CMK (cell line): ENCODE data around the gene NDUFC2.
"Not testable (repeated sequence)": the region's sequence is repeated elsewhere in the genome, so short reads cannot be mapped to it uniquely, and the experiment has no call there.

ENCODE experiments used
- DNase-seq: peaks from one replicate; pipeline ENCODE4 v3.0.0-alpha.2; 2010; ENCODE audit warnings: low read depth

Gene NDUFC2

GRCh38 chr11:78054971-78055370 is 24.7 kb downstream of the NDUFC2 start:
- DNase-seq = no peak

GRCh38 chr11:78050964-78051831 is 28.5 kb downstream of the NDUFC2 start:
- DNase-seq = peak; percentile 93

GRCh38 chr11:78049348-78049747 is 30.3 kb downstream of the NDUFC2 start:
- no peak for DNase-seq

- no peak for DNase-seq
Observed at GRCh38 chr11:78048561-78048960, 31.1 kb downstream of the NDUFC2 start.

- no peak for DNase-seq
Observed at GRCh38 chr11:78046486-78046854, 33.2 kb downstream of the NDUFC2 start.

GRCh38 chr11:78045851-78046485 is 33.7 kb downstream of the NDUFC2 start:
- DNase-seq = peak; percentile 58

- no peak for DNase-seq
Observed at GRCh38 chr11:78044706-78045105, 35.0 kb downstream of the NDUFC2 start.

GRCh38 chr11:78041843-78042440 is 37.7 kb downstream of the NDUFC2 start:
- DNase-seq = no peak

GRCh38 chr11:78041380-78041719 is 38.3 kb downstream of the NDUFC2 start:
- DNase-seq = not testable (repeated sequence)

GRCh38 chr11:78040691-78041379 is 38.8 kb downstream of the NDUFC2 start:
- no peak for DNase-seq

- peak; percentile 38 for DNase-seq
Observed at GRCh38 chr11:78039919-78040671, 39.6 kb downstream of the NDUFC2 start.

- DNase-seq = no peak
Observed at GRCh38 chr11:78039391-78039918, 40.2 kb downstream of the NDUFC2 start.

- no peak for DNase-seq
Observed at GRCh38 chr11:78038697-78039313, 40.9 kb downstream of the NDUFC2 start.

GRCh38 chr11:78037825-78038620 is 41.6 kb downstream of the NDUFC2 start:
- no peak for DNase-seq

GRCh38 chr11:78037056-78037455 is 42.6 kb downstream of the NDUFC2 start:
- no peak for DNase-seq

- DNase-seq = no peak
Observed at GRCh38 chr11:78036313-78036712, 43.3 kb downstream of the NDUFC2 start.

GRCh38 chr11:78034623-78035022 is 45.0 kb downstream of the NDUFC2 start:
- no peak for DNase-seq

- no peak for DNase-seq
Observed at GRCh38 chr11:78033040-78033439, 46.6 kb downstream of the NDUFC2 start.

GRCh38 chr11:78032090-78032489 is 47.6 kb downstream of the NDUFC2 start:
- no peak for DNase-seq

GRCh38 chr11:78031629-78032028 is 48.0 kb downstream of the NDUFC2 start:
- DNase-seq = no peak
